Mammary epithelial cell (primary cell): ENCODE data around the gene ADCY7.

Experiments
- EZH2 ChIP-seq: IDR thresholded peaks from 2 replicates; pipeline ENCODE4 v1.6.1; 2012; ENCODE audit warnings: low read length, inconsistent platforms, borderline replicate concordance
- TF ChIP-seq, protein P1 (sequence below), 2 donors: IDR thresholded peaks in 1 of 2; conservative IDR thresholded peaks in 1 of 2; 2 replicates each; pipeline ENCODE4 v1.5.1; 2011 to 2012; ENCODE audit warnings: inconsistent platforms in 2 of 2, low read length in 2 of 2, mild to moderate bottlenecking in 2 of 2, control low read depth in 1 of 2, low read depth in 1 of 2; ENCODE audit not compliant: insufficient read depth in 1 of 2; ENCODE audit errors: extremely low read depth in 1 of 2

DNA sequence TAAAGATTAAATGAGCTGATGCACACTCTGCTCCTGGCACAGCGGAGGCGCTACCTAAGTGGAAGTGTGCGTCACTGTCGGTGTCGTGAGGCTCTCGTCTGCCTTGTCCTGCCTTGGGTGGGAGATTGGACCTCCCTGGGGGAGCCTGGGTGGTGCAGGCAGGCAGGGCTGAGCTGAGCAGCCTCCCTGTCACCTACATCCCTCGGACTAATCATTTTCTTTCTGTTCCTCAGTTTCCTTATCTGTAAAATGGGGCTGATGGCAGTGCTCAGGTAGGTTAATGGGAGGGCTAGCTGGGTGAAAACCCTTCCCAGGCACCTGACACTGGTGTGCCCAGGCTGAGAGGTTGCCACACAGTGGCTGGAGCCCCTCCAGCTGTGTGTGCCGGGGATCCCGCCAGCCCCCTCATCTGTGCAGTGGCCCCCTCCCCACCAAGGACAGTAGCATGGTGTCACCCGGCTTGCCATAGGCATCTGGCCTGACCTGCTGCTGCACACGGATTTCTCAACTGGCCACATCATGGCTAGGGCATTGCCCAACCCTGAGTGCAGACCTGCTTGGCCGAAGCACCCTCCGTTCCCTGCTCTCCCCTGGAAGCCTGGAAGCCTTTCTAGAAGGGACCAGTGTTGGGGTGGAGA lies 4.3 kb downstream of the ADCY7 start:
- TF ChIP-seq EZH2, result no peak
- TF ChIP-seq, protein P1, sequence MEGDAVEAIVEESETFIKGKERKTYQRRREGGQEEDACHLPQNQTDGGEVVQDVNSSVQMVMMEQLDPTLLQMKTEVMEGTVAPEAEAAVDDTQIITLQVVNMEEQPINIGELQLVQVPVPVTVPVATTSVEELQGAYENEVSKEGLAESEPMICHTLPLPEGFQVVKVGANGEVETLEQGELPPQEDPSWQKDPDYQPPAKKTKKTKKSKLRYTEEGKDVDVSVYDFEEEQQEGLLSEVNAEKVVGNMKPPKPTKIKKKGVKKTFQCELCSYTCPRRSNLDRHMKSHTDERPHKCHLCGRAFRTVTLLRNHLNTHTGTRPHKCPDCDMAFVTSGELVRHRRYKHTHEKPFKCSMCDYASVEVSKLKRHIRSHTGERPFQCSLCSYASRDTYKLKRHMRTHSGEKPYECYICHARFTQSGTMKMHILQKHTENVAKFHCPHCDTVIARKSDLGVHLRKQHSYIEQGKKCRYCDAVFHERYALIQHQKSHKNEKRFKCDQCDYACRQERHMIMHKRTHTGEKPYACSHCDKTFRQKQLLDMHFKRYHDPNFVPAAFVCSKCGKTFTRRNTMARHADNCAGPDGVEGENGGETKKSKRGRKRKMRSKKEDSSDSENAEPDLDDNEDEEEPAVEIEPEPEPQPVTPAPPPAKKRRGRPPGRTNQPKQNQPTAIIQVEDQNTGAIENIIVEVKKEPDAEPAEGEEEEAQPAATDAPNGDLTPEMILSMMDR (conservative IDR thresholded peaks at IDR 0.05 in 1 of 2, IDR thresholded peaks at IDR 0.05 in 1 of 2; ENCODE audit: extremely low read depth in 1 of 2, insufficient read depth in 1 of 2, low read depth in 1 of 2, low read length in 2 of 2), result no peak
